ENCODE results near the gene CKMT1A. TPM values are rescaled to one million over a fixed set of nuclear protein-coding genes. Genes with fewer than 3 reads are reported as not detected.
"Not testable (repeated sequence)": the region's sequence is repeated elsewhere in the genome, so short reads cannot be mapped to it uniquely, and the experiment has no call there.

Gene CKMT1A
- total and polyA plus RNA-seq, 2 of the 4 experiments (the other 2 are of a cell fraction), result not detected

- intact Hi-C loops (cut with micrococcal nuclease); H3K79me1 ChIP-seq (ENCODE audit: low read depth in 1 of 2, low read length in 2 of 2); dilution Hi-C loops (cut with HindIII; ENCODE audit: low sequenced_read_pairs, unreplicated experiment); H3K18ac ChIP-seq (ENCODE audit: low read depth, low read length); H2AK5ac ChIP-seq (ENCODE audit: low read depth, low read length); H4K20me1 ChIP-seq (ENCODE audit: insufficient read depth, low read length); H3K9ac ChIP-seq (ENCODE audit: low read depth, low read length); POLR2A ChIA-PET (ENCODE audit: unreplicated experiment); H4K5ac ChIP-seq (ENCODE audit: low read depth, low read length); H3K36me3 ChIP-seq (ENCODE audit: control insufficient read depth, insufficient read depth, low read length); H3K56ac ChIP-seq (ENCODE audit: extremely low read depth, insufficient read depth, low read length); H2AFZ ChIP-seq (replicated peaks; ENCODE audit: low read length, poor library complexity); H3K27ac ChIP-seq (ENCODE audit: insufficient read depth, low read length); H3K4ac ChIP-seq (ENCODE audit: low read depth, low read length); H2BK15ac ChIP-seq (ENCODE audit: low read depth, low read length); H2BK120ac ChIP-seq (ENCODE audit: low read depth, low read length); H3K9me1 ChIP-seq (ENCODE audit: insufficient read depth, low read length); H3K4me1 ChIP-seq (ENCODE audit: control insufficient read depth, insufficient read depth, low read length); H3K27me3 ChIP-seq (ENCODE audit: control insufficient read depth, insufficient read depth, low read length); DNase-seq; in situ Hi-C loops (cut with MboI; ENCODE audit: low sequenced_read_pairs); H3K23ac ChIP-seq (ENCODE audit: low read depth, low read length); H2BK20ac ChIP-seq (ENCODE audit: low read depth, low read length); H3K4me2 ChIP-seq (ENCODE audit: low read depth, low read length); CTCF ChIA-PET; H4K91ac ChIP-seq (ENCODE audit: insufficient read depth, low read depth, low read length); ATAC-seq (ENCODE audit: low read depth); BruUV-seq (replicated peaks); H3K9me3 ChIP-seq (ENCODE audit: control insufficient read depth, insufficient read depth, low read length); H3K4me3 ChIP-seq (ENCODE audit: insufficient read depth, low read depth, low read length); H2BK5ac ChIP-seq (ENCODE audit: low read depth, low read length, poor library complexity, severe bottlenecking); H2AK9ac ChIP-seq (replicated peaks; ENCODE audit: low read depth, low read length, poor library complexity); H4K8ac ChIP-seq (ENCODE audit: low read depth in 2 of 2, low read length in 2 of 2); H3K14ac ChIP-seq (replicated peaks; ENCODE audit: low read depth, low read length): not testable (repeated sequence)
- no CpG with 5 or more reads among the region's 1 CpG for WGBS, 2 experiments (ENCODE audit: extremely low coverage in 2 of 2, insufficient read length in 1 of 2)
These were observed 32.6 kb downstream of the CKMT1A start for GRCh38 chr15:43726306-43726705.

DNA sequence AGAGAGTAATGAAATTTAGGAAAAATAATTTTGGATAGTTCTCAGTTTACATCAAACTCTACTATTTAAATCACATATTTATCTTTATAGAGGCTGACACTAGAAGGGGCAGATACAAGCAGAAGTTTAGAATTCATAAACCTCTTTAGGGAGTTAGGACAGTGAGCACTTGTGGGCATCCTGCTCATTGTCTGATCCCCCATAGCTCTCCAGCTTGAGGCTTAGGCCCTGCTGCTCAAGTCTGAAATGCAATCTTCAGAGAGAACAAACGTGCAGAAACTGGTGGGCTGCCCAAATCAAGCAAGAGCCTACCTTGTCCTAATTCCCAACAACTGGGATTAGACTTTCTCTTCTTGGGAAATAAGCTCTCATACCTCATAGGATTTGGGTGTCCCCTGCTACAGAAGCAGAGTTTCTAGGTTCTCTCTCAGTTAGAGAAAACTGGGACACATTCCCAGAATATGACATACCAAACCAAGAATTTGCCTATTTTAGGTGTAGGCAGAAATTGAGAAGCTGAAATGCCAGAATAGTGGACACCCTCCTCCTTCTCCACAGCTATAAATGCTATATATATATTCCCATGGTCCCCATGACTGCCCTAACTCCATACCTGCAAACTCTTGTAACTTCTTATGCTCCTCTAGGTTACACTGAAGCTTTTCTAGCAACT lies 34.5 kb downstream of the CKMT1A start:
- H4K8ac ChIP-seq (ENCODE audit: low read depth in 2 of 2, low read length in 2 of 2); H2BK120ac ChIP-seq (ENCODE audit: low read depth, low read length); BruUV-seq (replicated peaks); H3K4me1 ChIP-seq (ENCODE audit: control insufficient read depth, insufficient read depth, low read length); H3K9me1 ChIP-seq (ENCODE audit: insufficient read depth, low read length); in situ Hi-C loops (cut with MboI; ENCODE audit: low sequenced_read_pairs); H4K91ac ChIP-seq (ENCODE audit: insufficient read depth, low read depth, low read length); H4K20me1 ChIP-seq (ENCODE audit: insufficient read depth, low read length); H3K4me3 ChIP-seq (ENCODE audit: insufficient read depth, low read depth, low read length); H3K9ac ChIP-seq (ENCODE audit: low read depth, low read length); H3K36me3 ChIP-seq (ENCODE audit: control insufficient read depth, insufficient read depth, low read length); H3K79me1 ChIP-seq (ENCODE audit: low read depth in 1 of 2, low read length in 2 of 2); H2AK5ac ChIP-seq (ENCODE audit: low read depth, low read length); H3K27ac ChIP-seq (ENCODE audit: insufficient read depth, low read length); H3K23ac ChIP-seq (ENCODE audit: low read depth, low read length); intact Hi-C loops (cut with micrococcal nuclease); CTCF ChIA-PET; POLR2A ChIA-PET (ENCODE audit: unreplicated experiment); H2BK15ac ChIP-seq (ENCODE audit: low read depth, low read length); H2AK9ac ChIP-seq (replicated peaks; ENCODE audit: low read depth, low read length, poor library complexity); H4K5ac ChIP-seq (ENCODE audit: low read depth, low read length); H3K18ac ChIP-seq (ENCODE audit: low read depth, low read length); H3K14ac ChIP-seq (replicated peaks; ENCODE audit: low read depth, low read length); H2BK5ac ChIP-seq (ENCODE audit: low read depth, low read length, poor library complexity, severe bottlenecking); H2AFZ ChIP-seq (replicated peaks; ENCODE audit: low read length, poor library complexity); H2BK20ac ChIP-seq (ENCODE audit: low read depth, low read length); H3K4ac ChIP-seq (ENCODE audit: low read depth, low read length); H3K4me2 ChIP-seq (ENCODE audit: low read depth, low read length); H3K9me3 ChIP-seq (ENCODE audit: control insufficient read depth, insufficient read depth, low read length); dilution Hi-C loops (cut with HindIII; ENCODE audit: low sequenced_read_pairs, unreplicated experiment); H3K27me3 ChIP-seq (ENCODE audit: control insufficient read depth, insufficient read depth, low read length); H3K56ac ChIP-seq (ENCODE audit: extremely low read depth, insufficient read depth, low read length): not testable (repeated sequence)
- no CpG with 5 or more reads among the region's 1 CpG for WGBS, 2 experiments (ENCODE audit: extremely low coverage in 2 of 2, insufficient read length in 1 of 2)
- ATAC-seq (ENCODE audit: low read depth) (peak; percentile 90), DNase-seq (peak; percentile 41)
